ENCODE data around the gene HDAC1.
A peak's percentile ranks its signal among the peaks of the same experiment; 100 is the strongest.

Gene HDAC1

GRCh38 chr1:32361674-32362473, 70.0 kb downstream of the HDAC1 start:
- DNase-seq (ENCODE audit: extremely low spot score): peak; percentile 43
- CTCF ChIA-PET: interaction anchor here (2.9 kb wide), 1 partner anchor 146 kb away, joined by 10 read pairs; no protein-coding TSS in a partner anchor
- TF ChIP-seq CTCF (IDR thresholded peaks at IDR 0.05; ENCODE audit: control extremely low read depth, extremely low read depth, low read depth, missing control alignments): no peak
- POLR2A ChIA-PET: no interaction called here

- CTCF ChIA-PET: interaction anchor here (1.2 to 2.9 kb wide), 3 partner anchors 10 to 147 kb away, joined by 3 to 10 read pairs (median 5); no protein-coding TSS in a partner anchor
- no peak for DNase-seq (ENCODE audit: extremely low spot score)
- TF ChIP-seq CTCF (IDR thresholded peaks at IDR 0.05; ENCODE audit: control extremely low read depth, extremely low read depth, low read depth, missing control alignments): no peak
- POLR2A ChIA-PET: interaction anchor here (0.5 to 0.6 kb wide), 2 partner anchors 38 to 484 kb away, joined by 3 to 6 read pairs; no protein-coding TSS in a partner anchor
Observed at GRCh38 chr1:32362474-32363313, 70.8 kb downstream of the HDAC1 start, which contains the start of the genes FAM229A and TSSK3. FAM229A (minus strand) TSS chr1:32362485; CDS start chr1:32362091, 394 bp downstream. TSSK3 (plus strand) TSS chr1:32362539; CDS start chr1:32362702, 163 bp downstream.

GRCh38 chr1:32363713-32364112, 71.8 kb downstream of the HDAC1 start:
- no peak for DNase-seq (ENCODE audit: extremely low spot score)
- CTCF ChIA-PET: interaction anchor here (1.2 to 2.9 kb wide), 3 partner anchors 11 to 148 kb away, joined by 3 to 10 read pairs (median 5); no protein-coding TSS in a partner anchor
- POLR2A ChIA-PET: interaction anchor here (0.6 kb wide), 1 partner anchor 483 kb away, joined by 3 read pairs; no protein-coding TSS in a partner anchor
- no peak for TF ChIP-seq CTCF (IDR thresholded peaks at IDR 0.05; ENCODE audit: control extremely low read depth, extremely low read depth, low read depth, missing control alignments)

GRCh38 chr1:32364836-32365235, 73.0 kb downstream of the HDAC1 start:
- POLR2A ChIA-PET: interaction anchor here (2.3 kb wide), 1 partner anchor 29 kb away, joined by 10 read pairs; the partner anchor contains the start of gene MARCKSL1
- CTCF ChIA-PET: interaction anchor here (1.2 kb wide), 2 partner anchors 36 to 149 kb away, joined by 3 read pairs; no protein-coding TSS in a partner anchor
- DNase-seq (ENCODE audit: extremely low spot score): no peak
- TF ChIP-seq CTCF (IDR thresholded peaks at IDR 0.05; ENCODE audit: control extremely low read depth, extremely low read depth, low read depth, missing control alignments): no peak

GRCh38 chr1:32365445-32365844, 73.6 kb downstream of the HDAC1 start:
- TF ChIP-seq CTCF (IDR thresholded peaks at IDR 0.05; ENCODE audit: control extremely low read depth, extremely low read depth, low read depth, missing control alignments): no peak
- no peak for DNase-seq (ENCODE audit: extremely low spot score)
- ChIA-PET POLR2A (interaction anchor here (2.3 kb wide), 1 partner anchor 29 kb away, joined by 10 read pairs; the partner anchor contains the start of gene MARCKSL1), CTCF (interaction anchor here (1.2 kb wide), 2 partner anchors 35 to 150 kb away, joined by 3 read pairs; no protein-coding TSS in a partner anchor)
